Left lung (tissue), 10 donors: ENCODE data around the gene SLC4A7. TPM values are rescaled to one million over a fixed set of nuclear protein-coding genes. Genes with fewer than 3 reads are reported as not detected.
"Not testable (repeated sequence)": the region's sequence is repeated elsewhere in the genome, so short reads cannot be mapped to it uniquely, and the experiment has no call there.

ENCODE experiments used
- ATAC-seq: fragments of 200-7000 bp; cut with Tn5 transposase; one replicate; pipeline ENCODE4 v1.9.1; 2020; ENCODE audit warnings: moderate library complexity
- DNase-seq, 4 donors: peaks; one replicate each; pipeline ENCODE4 v3.0.0-alpha.2; 2013 to 2020
- H3K27ac ChIP-seq, 2 donors: fragments of 200-600 bp; sonication (generic) in 1 of 2; one replicate each; pipeline versions ENCODE4 v1.5.0 to v1.8.0; 2020 to 2021
- H3K27me3 ChIP-seq, 2 donors: fragments of 200-600 bp; sonication (generic) in 1 of 2; one replicate each; pipeline versions ENCODE4 v1.5.0 to v1.8.0; 2020 to 2021
- H3K36me3 ChIP-seq, 2 donors: fragments of 200-600 bp; sonication (generic) in 1 of 2; one replicate each; pipeline versions ENCODE4 v1.5.0 to v1.8.0; 2020 to 2021
- H3K4me1 ChIP-seq, 2 donors: fragments of 200-600 bp; one replicate each; pipeline ENCODE4 v1.8.0; 2021
- H3K4me3 ChIP-seq, 2 donors: fragments of 200-600 bp; sonication (generic) in 1 of 2; one replicate each; pipeline versions ENCODE4 v1.5.0 to v1.8.0; 2020 to 2021; ENCODE audit warnings: mild to moderate bottlenecking in 1 of 2
- H3K9me3 ChIP-seq, 2 donors: fragments of 200-600 bp; sonication (generic) in 1 of 2; one replicate each; pipeline versions ENCODE4 v1.5.0 to v1.8.0; 2020 to 2021
- CTCF ChIP-seq, 2 donors: fragments of 200-600 bp; sonication (generic) in 1 of 2; IDR thresholded peaks; one replicate each; pipeline versions ENCODE4 v1.5.0 to v1.8.0; 2021; ENCODE audit warnings: antibody characterized with exemption in 2 of 2
- intact Hi-C, 2 donors: fragments of 100-400 bp; cut with DNase I; formaldehyde crosslinking; loops; one replicate each; pipeline versions ENCODE4 v1.11.2 to v1.14.2; 2022
- polyA plus RNA-seq, 6 donors: library from polyadenylated mRNA; unstranded; fragments of 120-200 nt; gene quantifications; one replicate each; pipeline ENCODE4 v1.2.1, GENCODE V29; 2013; ENCODE audit not compliant: insufficient read length in 6 of 6
- total RNA-seq, 2 donors: library from RNA; stranded (reverse); fragmentation: NEBNext Ultra II Directional; extraction: Animal tissue kit (Norgen Biotek cat#: 25700); gene quantifications; one replicate each; pipeline ENCODE4 v1.2.1, GENCODE V29; 2021
- donor health status: DM: no; HTN: yes; CAD: no.
- donor health status: DM: no; HTN: no; CAD: no.

Gene SLC4A7
- total and polyA plus RNA-seq, 8 donors, result 14.8 to 45.7 (median 35.9) TPM

DNA sequence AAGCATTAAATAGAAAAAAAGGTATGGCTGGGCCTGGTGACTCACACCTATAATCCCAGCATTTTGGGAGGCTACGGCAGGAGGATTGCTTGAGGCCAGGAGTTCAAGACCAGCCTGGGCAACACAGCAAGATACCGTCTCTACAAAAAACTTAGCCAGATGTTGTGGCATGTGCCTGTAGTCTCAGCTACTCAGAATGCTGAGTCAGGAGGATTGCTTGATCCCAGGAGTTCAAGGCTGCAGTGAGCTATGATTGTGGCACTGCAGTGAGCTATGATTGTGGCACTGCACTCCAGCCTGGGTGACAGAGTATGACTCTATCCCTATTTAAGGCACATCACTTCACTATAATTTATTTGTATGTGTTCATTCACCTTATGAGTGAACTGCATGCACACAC is 54.3 kb downstream of the SLC4A7 start:
- Histone ChIP-seq H3K27me3 (no peaks in the 10 kb centered on the region), H3K27ac (no peak overlapping the region), H3K9me3 (no peaks in the 10 kb centered on the region), H3K4me1 (no peaks in the 10 kb centered on the region), H3K36me3 (peaks cover 0 to 47% of the 10 kb centered on the region in 2 donors), H3K4me3 (no peak overlapping the region)
- DNase-seq (no peak), ATAC-seq (no peak)
- intact Hi-C loops, result no loop called here
- TF ChIP-seq CTCF (IDR thresholded peaks at IDR 0.05), result no peak

GRCh38 chr3:27428446-27428845 is 55.7 kb downstream of the SLC4A7 start:
- no peak for DNase-seq
- TF ChIP-seq CTCF (IDR thresholded peaks at IDR 0.05), result no peak
- no peak for ATAC-seq
- H3K27me3 ChIP-seq, result no peaks in the 10 kb centered on the region
- peaks cover 0 to 35% of the 10 kb centered on the region in 2 donors for H3K36me3 ChIP-seq
- H3K27ac ChIP-seq, result no peak overlapping the region
- intact Hi-C loops, result no loop called here
- H3K4me3 ChIP-seq, result no peak overlapping the region
- H3K9me3 ChIP-seq, result no peaks in the 10 kb centered on the region
- no peaks in the 10 kb centered on the region for H3K4me1 ChIP-seq

DNA sequence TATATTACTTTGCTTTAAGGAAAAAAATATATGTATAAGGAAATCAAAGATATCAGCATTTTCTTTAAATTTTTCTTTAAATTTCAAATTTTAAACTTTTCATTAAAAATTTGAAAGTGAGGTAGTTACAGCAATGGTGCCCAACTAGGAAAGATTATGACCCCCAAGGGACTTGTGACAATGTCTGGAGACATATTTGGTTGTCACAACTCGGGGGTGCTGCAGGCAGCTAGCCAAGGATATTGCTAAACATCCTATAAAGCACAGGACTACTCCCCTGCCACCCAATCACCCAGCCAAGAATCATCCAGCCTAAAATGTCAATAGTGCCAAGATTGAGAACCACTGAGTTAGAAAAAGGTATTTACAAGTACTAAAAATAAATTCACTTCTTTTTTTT is 57.3 kb downstream of the SLC4A7 start:
- Histone ChIP-seq H3K4me3 (no peak overlapping the region), H3K27ac (no peak overlapping the region), H3K4me1 (no peaks in the 10 kb centered on the region), H3K9me3 (no peaks in the 10 kb centered on the region), H3K27me3 (no peaks in the 10 kb centered on the region), H3K36me3 (peaks cover 0 to 26% of the 10 kb centered on the region in 2 donors)
- no peak for TF ChIP-seq CTCF (IDR thresholded peaks at IDR 0.05)
- ATAC-seq (no peak), DNase-seq (no peak)
- intact Hi-C loops, result no loop called here

DNA sequence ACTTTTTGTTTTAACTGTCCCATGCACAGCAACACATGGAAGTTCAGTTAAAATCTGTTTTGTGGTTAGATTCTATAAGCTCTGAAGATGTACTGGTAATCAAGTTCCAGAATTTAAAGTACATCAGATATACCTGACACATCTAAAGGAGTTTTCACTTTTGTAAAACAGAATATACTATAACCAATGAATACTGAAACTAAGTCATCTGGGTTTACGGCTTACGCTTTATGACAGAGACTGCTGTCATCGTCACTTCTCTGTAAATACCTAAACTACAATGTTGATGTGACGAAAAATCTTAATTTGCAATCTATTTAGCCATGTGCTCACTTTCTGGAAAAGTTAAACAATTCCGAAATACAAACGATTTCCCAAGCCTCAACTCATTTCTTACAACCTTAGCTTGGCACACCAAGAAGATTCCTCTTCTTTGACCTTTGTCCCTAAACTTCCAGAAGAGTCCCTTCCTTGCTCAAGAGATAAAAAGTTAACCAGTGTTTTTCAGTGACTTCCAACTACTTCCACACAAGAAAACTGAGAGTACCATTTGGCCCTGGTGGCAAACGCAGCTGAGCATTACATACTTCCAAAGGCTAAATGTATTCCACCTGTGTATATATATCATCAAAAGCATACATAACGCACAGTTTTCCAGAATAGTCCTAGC is 58.2 kb downstream of the SLC4A7 start:
- no peak for DNase-seq
- no peaks in the 10 kb centered on the region for H3K4me1 ChIP-seq
- no peak for TF ChIP-seq CTCF (IDR thresholded peaks at IDR 0.05)
- intact Hi-C loops, result no loop called here
- H3K27me3 ChIP-seq, result no peaks in the 10 kb centered on the region
- ATAC-seq, result no peak
- H3K36me3 ChIP-seq, result peaks cover 0 to 31% of the 10 kb centered on the region in 2 donors
- no peak overlapping the region for H3K27ac ChIP-seq
- H3K4me3 ChIP-seq, result no peak overlapping the region
- H3K9me3 ChIP-seq, result no peaks in the 10 kb centered on the region

DNA sequence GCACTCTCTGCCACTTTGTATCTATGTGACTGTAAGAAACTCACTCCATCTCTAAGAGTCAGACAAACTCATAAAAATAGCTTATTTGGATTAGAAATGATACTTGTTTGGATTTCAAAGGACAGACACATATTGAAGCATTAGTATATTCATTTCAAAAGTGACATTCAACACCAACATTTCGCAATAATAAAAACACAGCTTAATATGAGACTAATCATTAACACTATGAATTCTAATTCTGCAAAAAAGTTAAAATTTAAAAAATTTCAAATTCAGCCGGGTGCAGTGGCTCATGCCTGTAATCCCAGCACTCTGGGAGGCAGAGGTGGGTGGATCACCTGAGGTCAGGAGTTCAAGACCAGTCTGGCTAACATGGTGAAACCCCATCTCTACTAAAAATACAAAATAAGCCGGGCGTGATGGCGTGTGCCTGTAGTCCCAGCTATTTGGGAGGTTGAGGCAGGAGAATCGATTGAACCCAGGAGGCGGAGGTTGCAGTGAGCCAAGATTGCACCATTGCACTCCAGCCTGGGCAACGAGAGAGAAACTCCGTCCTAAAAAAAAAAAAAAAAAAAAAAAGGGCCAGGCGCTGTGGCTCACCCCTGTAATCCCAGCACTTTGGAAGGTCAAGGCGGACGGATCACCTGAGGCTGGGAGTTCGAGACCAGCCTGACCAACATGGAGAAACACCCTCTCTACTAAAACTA is 59.2 kb downstream of the SLC4A7 start:
- H3K27ac ChIP-seq, H3K27me3 ChIP-seq, intact Hi-C loops, H3K4me1 ChIP-seq, DNase-seq, H3K4me3 ChIP-seq, H3K9me3 ChIP-seq, ATAC-seq: not testable (repeated sequence)
- H3K36me3 ChIP-seq, result peaks cover 0 to 31% of the 10 kb centered on the region in 2 donors
